ENCODE data around the gene CDC5L. TPM values are rescaled to one million over a fixed set of nuclear protein-coding genes. Genes with fewer than 3 reads are reported as not detected.

CDC5L gene
- total RNA-seq, 1 experiment from 2014 or later, result 24.6 TPM

DNA sequence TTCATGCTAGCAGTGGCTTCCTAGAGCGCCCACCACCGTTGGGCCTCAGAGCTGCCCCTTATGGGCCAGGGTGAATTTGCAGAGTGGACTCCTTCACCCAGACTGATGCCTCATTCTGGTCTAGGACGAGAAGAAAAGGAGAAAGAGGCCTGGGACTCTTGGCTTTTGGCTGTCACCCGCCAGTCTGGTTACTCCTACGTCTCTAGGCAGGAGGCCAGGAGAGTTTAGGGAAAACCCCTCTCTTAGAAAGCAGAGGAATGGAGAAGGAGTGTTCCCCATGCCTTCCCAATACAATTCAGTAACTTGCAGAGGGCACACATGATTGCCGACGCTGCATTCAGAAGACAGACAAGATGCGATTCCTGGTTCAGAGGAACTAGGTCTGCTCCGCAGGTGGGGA is 70.1 kb downstream of the CDC5L start (continued):
- TF ChIP-seq, protein P1, sequence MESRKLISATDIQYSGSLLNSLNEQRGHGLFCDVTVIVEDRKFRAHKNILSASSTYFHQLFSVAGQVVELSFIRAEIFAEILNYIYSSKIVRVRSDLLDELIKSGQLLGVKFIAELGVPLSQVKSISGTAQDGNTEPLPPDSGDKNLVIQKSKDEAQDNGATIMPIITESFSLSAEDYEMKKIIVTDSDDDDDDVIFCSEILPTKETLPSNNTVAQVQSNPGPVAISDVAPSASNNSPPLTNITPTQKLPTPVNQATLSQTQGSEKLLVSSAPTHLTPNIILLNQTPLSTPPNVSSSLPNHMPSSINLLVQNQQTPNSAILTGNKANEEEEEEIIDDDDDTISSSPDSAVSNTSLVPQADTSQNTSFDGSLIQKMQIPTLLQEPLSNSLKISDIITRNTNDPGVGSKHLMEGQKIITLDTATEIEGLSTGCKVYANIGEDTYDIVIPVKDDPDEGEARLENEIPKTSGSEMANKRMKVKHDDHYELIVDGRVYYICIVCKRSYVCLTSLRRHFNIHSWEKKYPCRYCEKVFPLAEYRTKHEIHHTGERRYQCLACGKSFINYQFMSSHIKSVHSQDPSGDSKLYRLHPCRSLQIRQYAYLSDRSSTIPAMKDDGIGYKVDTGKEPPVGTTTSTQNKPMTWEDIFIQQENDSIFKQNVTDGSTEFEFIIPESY (IDR thresholded peaks at IDR 0.05; ENCODE audit: extremely low read depth, insufficient replicate concordance, low read length), result no peak
- TF ChIP-seq, protein P2, sequence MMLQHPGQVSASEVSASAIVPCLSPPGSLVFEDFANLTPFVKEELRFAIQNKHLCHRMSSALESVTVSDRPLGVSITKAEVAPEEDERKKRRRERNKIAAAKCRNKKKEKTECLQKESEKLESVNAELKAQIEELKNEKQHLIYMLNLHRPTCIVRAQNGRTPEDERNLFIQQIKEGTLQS (IDR thresholded peaks at IDR 0.05), result no peak
- TF ChIP-seq SP1 (IDR thresholded peaks at IDR 0.05; ENCODE audit: low read depth), result no peak
- no peak for TF ChIP-seq SRF (IDR thresholded peaks at IDR 0.05; ENCODE audit: low read depth)
- no peak for TF ChIP-seq FOSL1 (IDR thresholded peaks at IDR 0.05; ENCODE audit: low read depth)
- no peak for TF ChIP-seq EZH2phosphoT487 (IDR thresholded peaks at IDR 0.05; ENCODE audit: borderline replicate concordance)
- TF ChIP-seq ELF1 (IDR thresholded peaks at IDR 0.05; ENCODE audit: borderline replicate concordance, low read depth), result no peak
- no peak for TF ChIP-seq ZFX (IDR thresholded peaks at IDR 0.05)
- TF ChIP-seq EZH2 (IDR thresholded peaks at IDR 0.05), result no peak

DNA sequence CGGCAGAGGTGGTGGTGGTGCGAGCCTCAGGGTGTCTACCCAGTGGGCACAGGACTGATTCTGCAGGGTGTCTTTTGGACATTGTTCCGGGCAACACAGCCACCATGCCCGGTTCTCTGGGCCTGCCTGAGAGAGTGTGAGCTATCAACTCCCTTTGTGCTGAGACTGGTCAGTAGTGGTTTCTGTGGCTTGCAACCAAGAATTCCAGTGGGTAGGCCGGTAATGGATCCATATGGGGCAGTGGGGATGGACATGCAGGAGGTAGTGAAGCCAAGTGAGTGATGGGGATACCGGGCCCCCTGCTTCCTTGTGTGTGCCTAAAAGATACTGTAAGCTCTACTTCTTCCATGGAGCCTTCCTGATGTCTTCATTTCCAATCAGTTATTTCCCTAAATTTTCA is 71.0 kb downstream of the CDC5L start:
- Histone ChIP-seq H3K4me3 (replicated peaks in 1 of 2; ENCODE audit: low read depth in 1 of 2, low read length in 2 of 2) (no peak overlapping the region), H2AFZ (ENCODE audit: low read depth, low read length, poor library complexity, severe bottlenecking) (no peak overlapping the region), H3K36me3 (ENCODE audit: control insufficient read depth in 1 of 2, insufficient read depth in 2 of 2, low read length in 2 of 2) (no peaks in the 10 kb centered on the region), H3K27me3 (ENCODE audit: insufficient read depth, low read length) (no peaks in the 10 kb centered on the region), H3K9me2 (ENCODE audit: insufficient read depth) (no peaks in the 10 kb centered on the region), H3K79me2 (ENCODE audit: insufficient read depth, low read length) (no peaks in the 10 kb centered on the region), H3K9me3 (ENCODE audit: control insufficient read depth in 1 of 2, insufficient read depth in 1 of 2, low read depth in 1 of 2, low read length in 2 of 2) (no peaks in the 10 kb centered on the region), H3K4me1 (ENCODE audit: control insufficient read depth in 1 of 2, insufficient read depth in 2 of 2, low read length in 2 of 2) (peaks cover 8 to 10% of the 10 kb centered on the region in 2 experiments; a peak in 3 of 4 replicates), H3K27ac (ENCODE audit: low read depth, low read length) (no peak overlapping the region), H3K9ac (ENCODE audit: low read length) (no peak overlapping the region), H3K4me2 (ENCODE audit: low read length) (no peak overlapping the region), H4K20me1 (ENCODE audit: insufficient read depth) (no peaks in the 10 kb centered on the region)
- no TSS peak for BruUV-seq (replicated peaks)
- DNase-seq (ENCODE audit: low read depth, low spot score) (no peak), ATAC-seq (no peak)
- no peak for TF ChIP-seq SP1 (IDR thresholded peaks at IDR 0.05; ENCODE audit: low read depth)
- no peak for TF ChIP-seq CEBPB (IDR thresholded peaks at IDR 0.05; ENCODE audit: low read depth)
- TF ChIP-seq POLR2AphosphoS5 (IDR thresholded peaks at IDR 0.05; ENCODE audit: low read depth, low read length), result no peak
- TF ChIP-seq ZFX (IDR thresholded peaks at IDR 0.05), result no peak
- no peak for TF ChIP-seq ELF1 (IDR thresholded peaks at IDR 0.05; ENCODE audit: borderline replicate concordance, low read depth)
- no peak for TF ChIP-seq SRF (IDR thresholded peaks at IDR 0.05; ENCODE audit: low read depth)
- TF ChIP-seq EZH2phosphoT487 (IDR thresholded peaks at IDR 0.05; ENCODE audit: borderline replicate concordance), result no peak
- no peak for TF ChIP-seq EGR1 (IDR thresholded peaks at IDR 0.05; ENCODE audit: low read depth)
- TF ChIP-seq SIN3A (IDR thresholded peaks at IDR 0.05; ENCODE audit: low read depth), result no peak
- TF ChIP-seq, protein P3, sequence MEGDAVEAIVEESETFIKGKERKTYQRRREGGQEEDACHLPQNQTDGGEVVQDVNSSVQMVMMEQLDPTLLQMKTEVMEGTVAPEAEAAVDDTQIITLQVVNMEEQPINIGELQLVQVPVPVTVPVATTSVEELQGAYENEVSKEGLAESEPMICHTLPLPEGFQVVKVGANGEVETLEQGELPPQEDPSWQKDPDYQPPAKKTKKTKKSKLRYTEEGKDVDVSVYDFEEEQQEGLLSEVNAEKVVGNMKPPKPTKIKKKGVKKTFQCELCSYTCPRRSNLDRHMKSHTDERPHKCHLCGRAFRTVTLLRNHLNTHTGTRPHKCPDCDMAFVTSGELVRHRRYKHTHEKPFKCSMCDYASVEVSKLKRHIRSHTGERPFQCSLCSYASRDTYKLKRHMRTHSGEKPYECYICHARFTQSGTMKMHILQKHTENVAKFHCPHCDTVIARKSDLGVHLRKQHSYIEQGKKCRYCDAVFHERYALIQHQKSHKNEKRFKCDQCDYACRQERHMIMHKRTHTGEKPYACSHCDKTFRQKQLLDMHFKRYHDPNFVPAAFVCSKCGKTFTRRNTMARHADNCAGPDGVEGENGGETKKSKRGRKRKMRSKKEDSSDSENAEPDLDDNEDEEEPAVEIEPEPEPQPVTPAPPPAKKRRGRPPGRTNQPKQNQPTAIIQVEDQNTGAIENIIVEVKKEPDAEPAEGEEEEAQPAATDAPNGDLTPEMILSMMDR (IDR thresholded peaks at IDR 0.05 in 2 of 3, conservative IDR thresholded peaks at IDR 0.05 in 1 of 3; ENCODE audit: borderline replicate concordance in 1 of 3, insufficient read depth in 1 of 3, low read depth in 2 of 3, low read length in 2 of 3), result no peak
- TF ChIP-seq EZH2 (IDR thresholded peaks at IDR 0.05), result no peak
- POLR2A ChIA-PET, result no interaction called here
- CTCF ChIA-PET, result interaction anchor here (1.2 to 1.9 kb wide), 2 partner anchors 11 to 17 kb away, joined by 3 to 7 read pairs; no protein-coding TSS in a partner anchor
- intact Hi-C loops (cut with micrococcal nuclease), result loop anchor here (5.0 kb wide), 1 partner anchor 191 kb away; the partner anchor contains the start of gene NFKBIE
- RAD21 ChIA-PET (ENCODE audit: low non-redundant PET in 1 of 2, low total read pairs in 2 of 2, uncharacterized antibody in 2 of 2, unreplicated experiment in 2 of 2), result no interaction called here
